ENCODE measurements around the gene JAZF1.
A peak's percentile ranks its signal among the peaks of the same experiment; 100 is the strongest.

The JAZF1 gene

DNA sequence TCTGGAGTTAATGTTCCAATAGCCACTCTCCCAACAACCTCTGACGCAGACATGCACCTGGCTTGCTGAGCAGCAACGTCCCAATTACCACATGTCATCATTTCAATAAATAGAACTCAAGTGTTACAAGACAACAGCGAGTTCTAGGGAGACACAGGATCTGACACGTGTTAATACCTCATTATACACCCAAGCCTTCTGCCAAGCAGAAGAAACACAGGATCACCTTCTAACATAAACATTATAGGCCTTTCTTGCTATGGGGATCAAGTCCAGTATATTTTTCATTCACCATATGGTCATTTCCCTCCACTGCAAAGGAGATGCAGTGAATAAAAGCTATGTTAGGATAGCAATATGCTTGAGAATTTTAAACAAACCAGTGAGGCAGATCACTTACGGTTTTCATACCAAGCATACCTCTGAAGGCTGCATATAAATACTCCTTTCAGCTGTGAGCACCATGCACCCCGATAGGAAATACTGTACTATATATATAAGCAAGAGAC is 74.2 kb downstream of the JAZF1 start:
- H3K4me3 ChIP-seq (replicated peaks; ENCODE audit: low read depth, low read length), result no peak overlapping the region
- DNase-seq (ENCODE audit: low read depth), result peak; percentile 14
- TF ChIP-seq, protein P1, sequence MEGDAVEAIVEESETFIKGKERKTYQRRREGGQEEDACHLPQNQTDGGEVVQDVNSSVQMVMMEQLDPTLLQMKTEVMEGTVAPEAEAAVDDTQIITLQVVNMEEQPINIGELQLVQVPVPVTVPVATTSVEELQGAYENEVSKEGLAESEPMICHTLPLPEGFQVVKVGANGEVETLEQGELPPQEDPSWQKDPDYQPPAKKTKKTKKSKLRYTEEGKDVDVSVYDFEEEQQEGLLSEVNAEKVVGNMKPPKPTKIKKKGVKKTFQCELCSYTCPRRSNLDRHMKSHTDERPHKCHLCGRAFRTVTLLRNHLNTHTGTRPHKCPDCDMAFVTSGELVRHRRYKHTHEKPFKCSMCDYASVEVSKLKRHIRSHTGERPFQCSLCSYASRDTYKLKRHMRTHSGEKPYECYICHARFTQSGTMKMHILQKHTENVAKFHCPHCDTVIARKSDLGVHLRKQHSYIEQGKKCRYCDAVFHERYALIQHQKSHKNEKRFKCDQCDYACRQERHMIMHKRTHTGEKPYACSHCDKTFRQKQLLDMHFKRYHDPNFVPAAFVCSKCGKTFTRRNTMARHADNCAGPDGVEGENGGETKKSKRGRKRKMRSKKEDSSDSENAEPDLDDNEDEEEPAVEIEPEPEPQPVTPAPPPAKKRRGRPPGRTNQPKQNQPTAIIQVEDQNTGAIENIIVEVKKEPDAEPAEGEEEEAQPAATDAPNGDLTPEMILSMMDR (IDR thresholded peaks at IDR 0.05; ENCODE audit: low read length, missing control alignments), result no peak

DNA sequence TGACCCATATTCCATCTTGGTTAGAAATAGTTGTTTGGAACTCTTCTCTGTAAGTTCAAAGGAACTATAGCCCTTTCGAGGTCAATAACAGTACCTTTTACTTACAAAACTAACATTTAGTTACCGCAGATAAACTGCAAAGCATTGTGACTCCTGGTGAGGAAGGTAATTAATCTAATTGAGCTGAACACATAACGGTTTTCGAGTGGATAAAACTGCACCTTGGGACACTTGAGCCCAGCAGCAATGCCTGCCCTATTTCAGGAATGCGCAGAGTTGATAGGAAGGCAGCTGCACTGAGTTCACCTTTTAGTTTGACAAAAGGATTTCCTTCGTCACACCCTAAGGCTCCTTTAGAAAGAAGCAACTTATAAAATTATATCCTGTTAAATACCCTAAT is 75.4 kb downstream of the JAZF1 start:
- DNase-seq (ENCODE audit: low read depth), result no peak
- H3K4me3 ChIP-seq (replicated peaks; ENCODE audit: low read depth, low read length), result no peak overlapping the region
- TF ChIP-seq, protein P1 (IDR thresholded peaks at IDR 0.05; ENCODE audit: low read length, missing control alignments), result no peak

DNA sequence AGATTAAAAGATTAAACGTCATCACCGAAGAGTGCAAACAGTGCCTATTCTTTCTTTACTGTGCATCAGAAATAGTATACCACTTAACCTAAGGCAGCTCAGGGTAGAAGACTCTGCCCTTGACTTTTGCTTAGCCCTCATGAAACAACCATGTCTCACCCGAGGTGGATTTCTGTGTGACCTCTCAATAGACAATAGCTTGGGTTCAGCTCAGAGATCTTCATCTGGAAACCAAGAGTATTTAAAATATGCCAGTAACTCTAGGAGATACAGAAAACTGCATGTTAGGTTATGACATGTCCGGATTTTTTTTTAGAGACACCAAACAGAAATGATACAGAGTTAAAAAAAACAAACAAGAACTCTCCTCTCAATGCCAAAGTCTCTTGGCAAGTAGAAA is 75.8 kb downstream of the JAZF1 start:
- TF ChIP-seq, protein P1 (IDR thresholded peaks at IDR 0.05; ENCODE audit: low read length, missing control alignments), result no peak
- H3K4me3 ChIP-seq (replicated peaks; ENCODE audit: low read depth, low read length), result no peak overlapping the region
- no peak for DNase-seq (ENCODE audit: low read depth)

DNA sequence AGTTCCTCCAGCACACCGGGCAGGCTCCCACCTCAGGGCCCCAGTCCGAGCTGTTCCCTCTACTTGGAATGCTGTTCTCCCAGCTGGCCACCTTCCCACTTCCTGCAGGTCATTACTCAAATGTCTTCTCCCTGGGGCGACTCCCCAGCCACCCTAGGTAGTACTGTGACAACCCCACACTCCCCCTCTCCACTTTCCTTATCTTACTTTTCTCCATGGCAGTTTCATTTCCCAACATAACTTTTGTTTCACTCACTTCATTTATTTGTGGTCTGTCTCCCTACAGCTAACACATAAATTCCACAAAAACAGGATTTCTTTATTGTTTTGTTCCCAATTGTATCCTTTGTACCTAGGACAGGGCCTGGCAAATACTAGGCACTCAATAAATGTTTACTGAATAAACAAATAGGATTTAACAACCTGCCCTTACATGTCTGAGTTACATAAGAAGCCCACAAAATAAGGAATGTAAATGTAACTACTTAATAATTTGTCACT is 76.5 kb downstream of the JAZF1 start:
- no peak overlapping the region for H3K4me3 ChIP-seq (replicated peaks; ENCODE audit: low read depth, low read length)
- TF ChIP-seq, protein P1 (IDR thresholded peaks at IDR 0.05; ENCODE audit: low read length, missing control alignments), result no peak
- peak; percentile 31 for DNase-seq (ENCODE audit: low read depth)

DNA sequence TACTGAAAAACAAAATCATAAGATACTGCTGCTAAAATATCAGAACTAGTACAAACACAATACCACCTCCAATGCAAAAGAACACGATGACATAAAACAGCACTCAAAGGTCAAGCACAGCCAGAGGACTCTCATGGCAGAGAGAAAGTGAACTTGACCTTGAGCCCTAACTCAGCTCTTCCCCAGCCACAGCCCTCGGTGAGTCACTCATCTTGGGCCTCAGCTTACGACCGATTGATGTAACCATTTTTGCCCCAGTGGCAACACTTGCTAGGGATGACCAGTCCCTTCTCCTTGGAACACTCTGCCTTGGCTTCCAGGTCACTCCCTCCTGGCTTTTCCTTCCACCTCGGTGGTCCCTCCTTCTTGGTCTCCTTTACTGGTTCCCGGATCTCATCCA is 77.8 kb downstream of the JAZF1 start:
- TF ChIP-seq, protein P1 (IDR thresholded peaks at IDR 0.05; ENCODE audit: low read length, missing control alignments), result no peak
- peak; percentile 61 for DNase-seq (ENCODE audit: low read depth)

DNA sequence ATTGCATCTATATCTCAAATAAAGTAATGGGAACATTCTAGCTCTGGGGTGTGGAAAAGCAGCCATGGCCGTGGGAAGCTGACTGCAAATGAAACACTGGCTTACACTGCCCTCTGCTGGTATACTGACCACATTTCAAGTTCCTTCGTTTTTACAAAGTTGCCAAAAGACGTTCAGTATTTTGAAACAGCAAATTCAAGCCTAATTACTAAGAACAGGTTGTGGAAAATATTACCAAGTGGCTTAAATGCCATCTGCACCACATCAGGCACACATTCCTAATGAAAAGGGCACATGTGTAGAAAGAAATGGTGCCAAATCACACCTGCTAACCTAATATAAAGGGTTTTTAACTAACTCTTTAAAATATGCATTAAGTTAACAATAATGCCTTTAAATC is 83.9 kb downstream of the JAZF1 start:
- TF ChIP-seq, protein P1 (IDR thresholded peaks at IDR 0.05; ENCODE audit: low read length, missing control alignments), result peak; percentile 80
- no peak overlapping the region for H3K4me3 ChIP-seq (replicated peaks; ENCODE audit: low read depth, low read length)
- DNase-seq (ENCODE audit: low read depth), result peak; percentile 85

More for the DNA sequence above, 77.8 kb downstream of the JAZF1 start:
- no peak overlapping the region for H3K4me3 ChIP-seq (replicated peaks; ENCODE audit: low read depth, low read length)

GRCh38 chr7:28095231-28095630 is 85.4 kb downstream of the JAZF1 start:
- DNase-seq (ENCODE audit: low read depth), result no peak
- TF ChIP-seq, protein P1 (IDR thresholded peaks at IDR 0.05; ENCODE audit: low read length, missing control alignments), result no peak

More at GRCh38 chr7:28095231-28095630, 85.4 kb downstream of the JAZF1 start:
- H3K4me3 ChIP-seq (replicated peaks; ENCODE audit: low read depth, low read length), result no peak overlapping the region
